ENCODE data around the gene SNRPA.
"Not testable (repeated sequence)": the region's sequence is repeated elsewhere in the genome, so short reads cannot be mapped to it uniquely, and the experiment has no call there.

- TF ChIP-seq, protein P1, sequence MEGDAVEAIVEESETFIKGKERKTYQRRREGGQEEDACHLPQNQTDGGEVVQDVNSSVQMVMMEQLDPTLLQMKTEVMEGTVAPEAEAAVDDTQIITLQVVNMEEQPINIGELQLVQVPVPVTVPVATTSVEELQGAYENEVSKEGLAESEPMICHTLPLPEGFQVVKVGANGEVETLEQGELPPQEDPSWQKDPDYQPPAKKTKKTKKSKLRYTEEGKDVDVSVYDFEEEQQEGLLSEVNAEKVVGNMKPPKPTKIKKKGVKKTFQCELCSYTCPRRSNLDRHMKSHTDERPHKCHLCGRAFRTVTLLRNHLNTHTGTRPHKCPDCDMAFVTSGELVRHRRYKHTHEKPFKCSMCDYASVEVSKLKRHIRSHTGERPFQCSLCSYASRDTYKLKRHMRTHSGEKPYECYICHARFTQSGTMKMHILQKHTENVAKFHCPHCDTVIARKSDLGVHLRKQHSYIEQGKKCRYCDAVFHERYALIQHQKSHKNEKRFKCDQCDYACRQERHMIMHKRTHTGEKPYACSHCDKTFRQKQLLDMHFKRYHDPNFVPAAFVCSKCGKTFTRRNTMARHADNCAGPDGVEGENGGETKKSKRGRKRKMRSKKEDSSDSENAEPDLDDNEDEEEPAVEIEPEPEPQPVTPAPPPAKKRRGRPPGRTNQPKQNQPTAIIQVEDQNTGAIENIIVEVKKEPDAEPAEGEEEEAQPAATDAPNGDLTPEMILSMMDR (tag by site-specific recombination; IDR thresholded peaks at IDR 0.05) = not testable (repeated sequence)
- not testable (repeated sequence) for TF ChIP-seq ZNF335 (tag by site-specific recombination; conservative IDR thresholded peaks at IDR 0.05); ZNF600 (tag by site-specific recombination; IDR thresholded peaks at IDR 0.05); ZBTB21 (tag by site-specific recombination; IDR thresholded peaks at IDR 0.05)
- TF ChIP-seq, protein P2, sequence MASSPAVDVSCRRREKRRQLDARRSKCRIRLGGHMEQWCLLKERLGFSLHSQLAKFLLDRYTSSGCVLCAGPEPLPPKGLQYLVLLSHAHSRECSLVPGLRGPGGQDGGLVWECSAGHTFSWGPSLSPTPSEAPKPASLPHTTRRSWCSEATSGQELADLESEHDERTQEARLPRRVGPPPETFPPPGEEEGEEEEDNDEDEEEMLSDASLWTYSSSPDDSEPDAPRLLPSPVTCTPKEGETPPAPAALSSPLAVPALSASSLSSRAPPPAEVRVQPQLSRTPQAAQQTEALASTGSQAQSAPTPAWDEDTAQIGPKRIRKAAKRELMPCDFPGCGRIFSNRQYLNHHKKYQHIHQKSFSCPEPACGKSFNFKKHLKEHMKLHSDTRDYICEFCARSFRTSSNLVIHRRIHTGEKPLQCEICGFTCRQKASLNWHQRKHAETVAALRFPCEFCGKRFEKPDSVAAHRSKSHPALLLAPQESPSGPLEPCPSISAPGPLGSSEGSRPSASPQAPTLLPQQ (tag by site-specific recombination; IDR thresholded peaks at IDR 0.05) = not testable (repeated sequence)
These were observed 18.7 kb upstream of the SNRPA start for GRCh38 chr19:40732304-40732703.
